ENCODE results near the gene ICAM5.

DNA sequence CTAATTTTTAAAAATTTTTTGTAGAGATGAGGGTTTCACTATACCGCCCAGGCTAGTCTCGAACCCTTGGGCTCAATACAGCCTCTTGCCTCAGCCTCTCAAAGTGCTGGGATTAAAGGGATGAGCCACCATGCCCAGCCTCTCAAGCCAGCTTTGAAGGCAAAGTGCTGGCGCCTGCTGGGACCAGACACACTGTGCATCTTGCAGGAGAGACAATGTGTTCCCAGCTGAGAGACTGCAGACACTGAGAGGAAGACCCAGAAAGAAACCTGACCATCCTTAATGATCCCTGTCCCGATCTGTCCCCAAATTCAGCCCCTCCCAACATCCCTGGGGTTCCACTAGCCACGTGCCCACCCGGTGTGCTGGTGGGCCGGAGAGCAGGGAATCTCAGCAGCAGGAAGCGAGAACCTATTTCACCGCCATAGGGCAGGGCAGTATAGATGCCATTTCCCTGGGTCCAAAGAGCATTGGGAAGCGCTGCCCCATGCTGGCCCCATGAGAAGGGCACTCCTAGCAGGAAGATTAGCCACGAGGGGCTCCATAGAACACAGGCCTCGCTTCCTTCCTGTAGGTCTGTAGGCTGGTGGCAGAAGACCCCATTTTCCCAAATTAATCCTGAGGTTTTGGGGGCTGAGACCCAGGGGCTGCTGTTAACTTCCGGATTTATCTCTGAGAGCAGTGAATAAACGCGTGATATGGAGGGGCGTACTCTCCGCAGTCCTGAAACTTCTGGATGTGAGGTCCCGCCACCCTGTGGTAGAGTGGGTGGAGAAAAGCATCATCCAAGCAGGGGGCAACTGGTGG is 42.6 kb downstream of the ICAM5 start:
- TF ChIP-seq, protein P1, sequence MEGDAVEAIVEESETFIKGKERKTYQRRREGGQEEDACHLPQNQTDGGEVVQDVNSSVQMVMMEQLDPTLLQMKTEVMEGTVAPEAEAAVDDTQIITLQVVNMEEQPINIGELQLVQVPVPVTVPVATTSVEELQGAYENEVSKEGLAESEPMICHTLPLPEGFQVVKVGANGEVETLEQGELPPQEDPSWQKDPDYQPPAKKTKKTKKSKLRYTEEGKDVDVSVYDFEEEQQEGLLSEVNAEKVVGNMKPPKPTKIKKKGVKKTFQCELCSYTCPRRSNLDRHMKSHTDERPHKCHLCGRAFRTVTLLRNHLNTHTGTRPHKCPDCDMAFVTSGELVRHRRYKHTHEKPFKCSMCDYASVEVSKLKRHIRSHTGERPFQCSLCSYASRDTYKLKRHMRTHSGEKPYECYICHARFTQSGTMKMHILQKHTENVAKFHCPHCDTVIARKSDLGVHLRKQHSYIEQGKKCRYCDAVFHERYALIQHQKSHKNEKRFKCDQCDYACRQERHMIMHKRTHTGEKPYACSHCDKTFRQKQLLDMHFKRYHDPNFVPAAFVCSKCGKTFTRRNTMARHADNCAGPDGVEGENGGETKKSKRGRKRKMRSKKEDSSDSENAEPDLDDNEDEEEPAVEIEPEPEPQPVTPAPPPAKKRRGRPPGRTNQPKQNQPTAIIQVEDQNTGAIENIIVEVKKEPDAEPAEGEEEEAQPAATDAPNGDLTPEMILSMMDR (optimal IDR thresholded peaks at IDR 0.05 in 1 of 3, IDR thresholded peaks at IDR 0.05 in 1 of 3, conservative IDR thresholded peaks at IDR 0.05 in 1 of 3; ENCODE audit: extremely low read depth in 1 of 3, insufficient read depth in 2 of 3, low read length in 3 of 3), result peak in 2 of 3 experiments; percentile 7 to 9
- no peak for TF ChIP-seq EZH2 (IDR thresholded peaks at IDR 0.05; ENCODE audit: low read length)

Measured in keratinocyte (primary cell).